H1 (cell line): ENCODE results near the gene PPP2R2B. TPM values are rescaled to one million over a fixed set of nuclear protein-coding genes. Genes with fewer than 3 reads are reported as not detected.

Experiments
- CBX5 ChIP-seq: fragments of 300-800, 300-1000 bp; sonication (generic); IDR thresholded peaks from 2 replicates; pipeline ENCODE4 v1.7.1; 2016; ENCODE audit warnings: antibody characterized with exemption, low read length, low read depth
- EGR1 ChIP-seq: IDR thresholded peaks from 2 replicates; pipeline ENCODE4 v1.6.1; 2011; ENCODE audit warnings: low read depth, low read length, borderline replicate concordance
- GABPA ChIP-seq: IDR thresholded peaks from 2 replicates; pipeline ENCODE4 v1.6.1; 2011; ENCODE audit warnings: mild to moderate bottlenecking, low read length, moderate library complexity, borderline replicate concordance; ENCODE audit not compliant: insufficient read depth
- SP2 ChIP-seq: IDR thresholded peaks from 2 replicates; pipeline ENCODE4 v1.6.1; 2012; ENCODE audit warnings: mild to moderate bottlenecking, low read length, inconsistent platforms
- SRF ChIP-seq: IDR thresholded peaks from 2 replicates; pipeline ENCODE4 v1.6.1; 2011; ENCODE audit warnings: mild to moderate bottlenecking, low read depth, low read length, moderate library complexity
- polyA plus RNA-seq, 7 experiments: library from polyadenylated mRNA; depleted of rRNA in 3 of 7; stranded (reverse) in 5 of 7; unstranded in 2 of 7; fragments of >200 nt in 5 of 7; fragments of 200-250 nt in 2 of 7; gene quantifications; 1 replicate in 5 of 7; 2 replicates in 1 of 7; 4 replicates in 1 of 7; pipeline versions ENCODE4 v1.2.1 to v1.2.3, GENCODE V29; 2011 to 2013; ENCODE audit warnings: missing spikeins in 2 of 7, mixed read lengths in 2 of 7
- total RNA-seq: library from RNA; stranded (reverse); fragmentation: NEBNext Ultra II Directional; extraction: Animal tissue kit (Norgen Biotek cat#: 25700); gene quantifications from 2 replicates; pipeline ENCODE4 v1.2.1, GENCODE V29; 2021
- TF ChIP-seq, protein P1 (sequence below): IDR thresholded peaks from 2 replicates; pipeline ENCODE4 v1.6.1; 2012; ENCODE audit warnings: low read length, inconsistent platforms

PPP2R2B gene
- total and polyA plus RNA-seq, 2 of the 8 experiments (the other 6 are each of a cell fraction or from before 2014, with no cell fraction given) = 21.1 to 37.1 TPM

DNA sequence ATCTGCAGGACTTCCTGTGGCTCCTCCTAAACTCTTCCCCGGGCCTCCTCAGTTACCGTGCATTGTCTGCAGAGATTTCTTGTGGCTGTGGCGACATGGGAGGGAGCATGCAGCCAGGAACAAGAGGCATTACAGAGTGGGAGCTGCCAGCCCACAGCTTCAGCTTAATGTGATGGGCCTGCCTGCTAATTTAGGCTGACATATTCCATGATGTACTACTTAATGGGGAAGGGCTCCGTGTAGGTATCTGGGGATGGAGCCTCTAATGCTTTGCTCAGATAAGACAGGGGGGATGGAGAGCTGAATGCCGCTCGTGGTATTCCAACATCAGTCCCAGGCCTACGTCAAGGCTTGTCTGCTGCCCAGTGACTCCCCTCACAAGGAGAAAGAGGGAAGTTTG is 225.0 kb downstream of the PPP2R2B start (continued):
- TF ChIP-seq EGR1 (no peak), SRF (no peak), GABPA (no peak), CBX5 (no peak), SP2 (no peak)
- TF ChIP-seq, protein P1, sequence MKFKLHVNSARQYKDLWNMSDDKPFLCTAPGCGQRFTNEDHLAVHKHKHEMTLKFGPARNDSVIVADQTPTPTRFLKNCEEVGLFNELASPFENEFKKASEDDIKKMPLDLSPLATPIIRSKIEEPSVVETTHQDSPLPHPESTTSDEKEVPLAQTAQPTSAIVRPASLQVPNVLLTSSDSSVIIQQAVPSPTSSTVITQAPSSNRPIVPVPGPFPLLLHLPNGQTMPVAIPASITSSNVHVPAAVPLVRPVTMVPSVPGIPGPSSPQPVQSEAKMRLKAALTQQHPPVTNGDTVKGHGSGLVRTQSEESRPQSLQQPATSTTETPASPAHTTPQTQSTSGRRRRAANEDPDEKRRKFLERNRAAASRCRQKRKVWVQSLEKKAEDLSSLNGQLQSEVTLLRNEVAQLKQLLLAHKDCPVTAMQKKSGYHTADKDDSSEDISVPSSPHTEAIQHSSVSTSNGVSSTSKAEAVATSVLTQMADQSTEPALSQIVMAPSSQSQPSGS = no peak
- TF ChIP-seq, all 59 proteins: peak for 0
